ENCODE results near the gene MTF2.

MTF2 gene

GRCh38 chr1:93083979-93084378 lies 4.9 kb downstream of the MTF2 start:
- DNase-seq (ENCODE audit: low spot score) = no peak

GRCh38 chr1:93087532-93087931 lies 8.4 kb downstream of the MTF2 start:
- DNase-seq (ENCODE audit: low spot score) = no peak

GRCh38 chr1:93093332-93094006 lies 14.4 kb downstream of the MTF2 start:
- no peak for DNase-seq (ENCODE audit: low spot score)

DNA sequence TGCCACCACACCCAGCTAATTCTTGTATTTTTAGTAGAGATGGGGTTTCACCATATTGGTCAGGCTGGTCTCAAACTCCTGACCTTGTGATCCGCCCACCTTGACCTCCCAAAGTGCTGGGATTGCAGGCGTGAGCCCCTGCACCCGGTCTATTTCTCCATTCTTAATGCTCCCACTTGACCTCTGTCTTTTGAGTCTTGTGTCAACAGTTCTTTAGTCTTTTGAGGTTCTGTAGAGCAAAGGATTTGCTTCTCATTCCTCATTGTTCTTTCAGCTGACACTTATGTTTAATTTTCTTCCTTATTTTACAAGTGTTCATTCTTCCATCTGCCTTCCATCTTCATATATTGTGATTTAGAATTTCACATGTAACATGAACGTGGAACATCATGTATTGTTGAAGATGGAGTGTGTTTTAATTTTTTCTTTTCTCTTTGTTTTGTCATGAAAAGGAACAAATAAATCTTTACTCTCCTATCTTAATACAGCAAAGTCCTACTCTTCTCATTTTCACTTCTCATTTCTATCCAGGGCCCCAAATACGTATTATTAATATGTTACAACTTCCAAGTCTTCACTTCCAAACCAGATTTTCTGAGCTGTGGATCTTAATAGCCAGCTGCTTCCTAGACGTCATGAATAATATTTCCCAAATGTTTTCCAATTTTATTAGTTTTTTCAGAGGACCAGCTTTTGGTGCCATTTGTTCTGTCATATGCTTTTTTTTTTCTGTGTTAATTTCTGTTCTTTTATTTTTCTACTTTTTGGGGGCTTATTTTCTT lies 16.9 kb downstream of the MTF2 start:
- no peak for DNase-seq (ENCODE audit: low spot score)

- no peak for DNase-seq (ENCODE audit: low spot score)
Observed at GRCh38 chr1:93102142-93102541, 23.1 kb downstream of the MTF2 start.

DNA sequence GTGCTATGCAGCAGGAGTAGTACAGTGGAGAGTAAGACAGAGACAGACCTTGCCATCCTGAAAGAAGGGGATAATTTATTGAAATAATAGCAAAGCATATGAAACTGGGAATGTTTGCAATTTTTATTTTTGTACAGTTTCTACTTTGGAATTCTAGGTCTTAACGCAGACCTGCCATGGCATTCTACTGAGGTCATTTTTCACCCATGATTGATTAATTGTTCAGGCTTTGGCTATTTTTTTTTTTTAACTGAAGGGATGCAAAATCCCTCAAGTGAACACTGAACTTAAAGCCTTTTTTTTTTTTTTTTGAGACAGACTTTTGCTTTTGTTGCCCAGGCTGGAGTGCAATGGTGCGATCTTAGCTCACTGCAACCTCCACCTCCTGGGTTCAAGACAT lies 27.1 kb downstream of the MTF2 start:
- no peak for DNase-seq (ENCODE audit: low spot score)

- no peak for DNase-seq (ENCODE audit: low spot score)
Observed at GRCh38 chr1:93107395-93107794, 28.3 kb downstream of the MTF2 start.

- no peak for DNase-seq (ENCODE audit: low spot score)
Observed at GRCh38 chr1:93108335-93108734, 29.3 kb downstream of the MTF2 start.

DNA sequence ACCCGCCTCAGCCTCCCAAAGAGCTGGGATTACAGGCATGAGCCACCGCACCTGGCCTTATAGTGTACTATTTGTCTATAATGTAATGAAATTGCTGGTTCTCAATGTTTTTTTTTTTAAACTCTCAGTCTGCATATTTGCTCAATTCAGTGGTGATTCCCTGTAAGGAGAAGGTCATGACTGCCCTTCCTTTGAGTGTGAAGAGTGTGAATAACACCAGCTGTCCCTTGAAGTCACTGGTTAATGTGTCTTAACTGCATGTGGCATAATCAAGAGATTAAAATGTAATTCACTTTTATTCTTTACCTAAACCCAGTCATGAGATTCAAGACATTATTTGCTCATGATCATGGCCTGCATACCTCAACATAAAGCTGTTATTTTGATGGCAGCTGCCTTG lies 30.5 kb downstream of the MTF2 start:
- DNase-seq (ENCODE audit: low spot score) = no peak

- DNase-seq (ENCODE audit: low spot score) = no peak
Observed at GRCh38 chr1:93111065-93111464, 32.0 kb downstream of the MTF2 start.

DNA sequence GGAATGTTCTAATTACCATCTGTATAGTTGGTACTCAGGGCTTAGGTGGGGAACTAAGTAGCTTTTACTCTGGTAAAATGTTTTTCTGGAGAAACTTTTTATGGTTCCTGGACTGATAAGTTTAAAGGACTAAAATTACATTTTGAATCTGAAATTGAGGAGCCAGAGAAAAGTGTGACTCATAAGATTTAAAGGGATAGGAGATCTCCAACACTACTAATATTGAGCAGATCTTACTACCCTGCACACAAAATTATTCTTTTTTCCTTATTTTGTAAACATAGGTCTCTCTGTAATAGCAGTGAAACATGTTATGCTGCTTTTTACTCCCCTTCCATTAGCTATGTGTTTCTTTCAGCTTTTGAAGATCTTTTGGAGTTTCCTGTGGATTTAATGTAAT lies 32.5 kb downstream of the MTF2 start:
- no peak for DNase-seq (ENCODE audit: low spot score)

GRCh38 chr1:93113127-93113526 lies 34.0 kb downstream of the MTF2 start:
- no peak for DNase-seq (ENCODE audit: low spot score)

GRCh38 chr1:93114391-93114790 lies 35.3 kb downstream of the MTF2 start:
- no peak for DNase-seq (ENCODE audit: low spot score)

DNA sequence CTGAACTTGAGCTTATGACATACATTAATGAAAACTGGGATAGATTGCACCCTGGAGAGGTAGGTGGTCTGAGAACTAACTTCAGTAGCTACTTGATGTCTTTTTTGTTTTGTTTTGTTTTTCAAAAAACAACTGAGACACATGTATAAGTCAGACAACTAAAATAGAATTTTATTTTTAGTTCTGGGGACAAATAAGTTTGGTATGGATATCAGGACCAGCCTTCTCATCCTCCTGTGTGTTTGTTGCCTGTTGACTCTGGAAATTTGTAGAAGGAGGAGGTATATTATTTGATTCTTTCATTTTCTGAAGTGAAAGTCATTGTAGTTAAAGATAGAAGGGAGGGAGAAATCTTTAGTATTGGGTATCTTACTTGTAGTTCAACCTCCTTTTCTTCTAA lies 41.5 kb downstream of the MTF2 start:
- no peak for DNase-seq (ENCODE audit: low spot score)

GRCh38 chr1:93123201-93123783 lies 44.2 kb downstream of the MTF2 start:
- DNase-seq (ENCODE audit: low spot score) = no peak

DNA sequence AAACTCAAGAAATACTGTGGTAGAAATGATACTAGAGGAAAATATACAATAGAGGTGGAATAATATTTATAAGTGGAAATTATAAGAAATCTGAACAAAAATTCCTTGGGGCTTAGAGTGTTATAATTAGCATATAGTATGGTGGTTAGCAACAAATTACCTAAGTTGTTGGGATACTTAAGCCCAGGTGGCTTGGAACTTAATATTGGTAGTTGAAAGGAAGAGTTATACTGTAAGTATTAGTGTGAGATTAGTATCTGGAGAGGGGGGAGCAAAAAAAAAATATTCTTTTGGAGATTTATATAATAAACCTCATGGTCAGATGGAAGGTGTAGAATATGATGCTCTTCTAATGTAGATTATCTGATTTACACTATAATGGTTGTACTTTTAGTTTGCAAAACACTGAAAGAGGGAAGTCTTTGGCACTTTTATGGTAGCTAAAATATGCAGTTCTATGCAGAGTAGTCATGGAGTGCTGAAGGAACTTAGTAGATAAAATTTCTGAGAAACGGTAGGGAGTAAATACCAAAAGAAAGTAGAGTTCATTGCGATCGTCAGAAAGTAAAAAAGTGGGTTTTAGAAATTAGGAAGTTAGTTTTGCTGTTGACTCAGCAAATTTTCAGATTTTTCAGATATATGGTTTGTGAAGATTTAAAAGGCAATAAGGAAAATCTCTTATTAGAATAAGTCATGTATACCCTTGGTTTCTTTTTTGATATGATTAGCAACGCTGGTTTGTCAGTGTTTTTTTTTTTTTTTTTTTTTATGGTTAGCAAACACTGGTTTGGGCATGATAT lies 45.7 kb downstream of the MTF2 start:
- no peak for DNase-seq (ENCODE audit: low spot score)

DNA sequence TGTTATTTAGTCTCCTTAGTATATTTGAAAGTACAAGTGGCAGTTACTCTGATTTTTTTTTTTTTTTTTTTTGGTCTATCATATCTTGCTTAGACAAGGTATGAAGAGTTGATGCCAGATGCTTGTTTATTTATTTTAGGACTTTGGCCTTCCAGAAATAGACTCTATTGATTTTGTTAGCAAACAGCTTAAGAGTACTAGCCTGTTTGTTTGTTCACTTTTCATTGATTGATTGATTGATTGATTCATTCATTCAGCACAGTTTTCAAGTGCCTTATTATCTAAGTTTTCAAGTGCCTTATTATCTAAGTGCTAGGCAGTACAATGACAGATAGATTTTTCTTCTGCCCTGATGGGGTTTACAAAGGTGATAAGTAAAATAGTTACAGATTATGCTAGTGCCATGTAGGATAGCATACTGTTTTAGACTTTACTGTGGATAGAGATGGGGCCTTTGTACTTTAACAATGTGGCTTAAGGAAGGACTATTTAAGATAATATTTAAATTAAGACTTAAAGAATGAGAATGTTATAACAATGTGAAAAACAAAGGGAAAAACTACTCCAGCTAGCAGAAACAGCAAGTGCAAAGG lies 50.5 kb downstream of the MTF2 start:
- DNase-seq (ENCODE audit: low spot score) = no peak

DNA sequence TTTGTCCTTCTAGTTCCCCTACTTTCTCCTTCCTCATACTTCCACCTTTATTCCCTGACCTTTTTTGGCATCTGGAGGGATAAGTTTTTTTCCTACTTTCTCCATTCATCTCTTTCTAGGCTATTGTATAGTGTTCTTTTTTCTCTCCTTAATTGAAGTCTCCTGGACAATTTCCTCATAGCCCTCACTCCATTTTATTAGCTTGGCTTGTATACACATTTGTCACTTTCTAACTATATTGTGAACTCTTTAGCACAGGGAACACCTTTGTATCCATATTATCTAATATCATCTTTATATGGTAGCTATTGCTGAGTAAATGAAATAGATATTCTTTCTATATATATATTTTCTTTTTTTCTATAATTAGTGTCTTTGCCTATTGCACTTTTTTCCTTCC lies 53.6 kb downstream of the MTF2 start:
- DNase-seq (ENCODE audit: low spot score) = no peak

- no peak for DNase-seq (ENCODE audit: low spot score)
Observed at GRCh38 chr1:93136445-93136844, 57.4 kb downstream of the MTF2 start.

GRCh38 chr1:93137604-93138292 lies 58.7 kb downstream of the MTF2 start:
- no peak for DNase-seq (ENCODE audit: low spot score)

DNA sequence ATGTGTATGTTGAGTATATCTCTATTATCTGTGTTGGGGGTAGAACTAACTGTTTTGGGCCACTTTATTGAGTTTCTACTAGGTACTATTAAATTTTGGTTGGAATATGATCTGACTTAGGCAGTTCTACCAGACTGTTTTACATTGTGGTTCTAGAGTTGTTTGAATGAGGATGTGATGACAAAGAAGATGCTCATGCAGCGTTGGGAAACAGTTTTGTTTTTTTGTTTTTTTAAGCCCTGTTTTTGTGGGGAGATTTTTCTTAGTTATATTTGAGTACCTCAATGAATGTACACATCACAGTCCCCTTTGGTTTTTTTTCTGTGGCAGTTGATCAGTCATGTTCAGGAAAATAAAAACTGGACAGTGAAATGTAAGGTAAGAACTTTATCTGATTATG lies 61.0 kb downstream of the MTF2 start:
- DNase-seq (ENCODE audit: low spot score) = no peak

DNA sequence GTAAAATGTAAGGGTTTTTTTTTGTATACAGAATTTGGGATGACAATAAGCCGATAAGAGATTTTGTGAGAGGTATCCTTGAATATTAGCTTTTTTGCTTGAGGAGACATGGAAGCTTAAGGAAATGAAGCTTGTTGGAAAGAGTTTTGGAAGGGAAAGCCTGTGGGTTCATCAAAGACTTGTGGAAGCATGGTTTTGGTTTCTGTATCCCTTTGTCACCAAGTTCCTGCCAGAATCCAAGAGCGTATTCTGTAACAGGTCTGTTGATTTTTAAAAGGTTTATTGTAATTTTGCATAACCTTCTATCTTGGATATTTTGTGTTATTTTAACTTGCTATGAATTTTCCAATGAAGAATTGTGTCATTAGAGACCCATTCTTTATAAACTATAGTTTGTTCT lies 63.1 kb downstream of the MTF2 start:
- DNase-seq (ENCODE audit: low spot score) = no peak
